Pancreas (tissue), 10 donors: ENCODE measurements around the gene RPTOR. TPM values are rescaled to one million over a fixed set of nuclear protein-coding genes. Genes with fewer than 3 reads are reported as not detected.

Experiments
- ATAC-seq, 4 donors: fragments of 200-7000 bp; cut with Tn5 transposase; one replicate each; pipeline versions ENCODE4 v1.8.0 to v1.9.1; 2020; ENCODE audit warnings: mild to moderate bottlenecking in 4 of 4, moderate library complexity in 4 of 4
- DNase-seq, 6 donors: peaks; one replicate each; pipeline ENCODE4 v3.0.0-alpha.2; 2020
- FAIRE-seq: peaks from 2 replicates; lab custom pipeline; 2012; peaks lifted over from hg19 to GRCh38; lab: Jason Lieb, UNC
- H3K27ac ChIP-seq, 4 donors: fragments of 200-600 bp; sonication (generic); 1 replicate in 3 of 4; 2 replicates in 1 of 4; pipeline versions ENCODE4 v1.5.0 to v1.8.0; 2020
- H3K27me3 ChIP-seq, 4 donors: fragments of 200-600 bp; one replicate each; pipeline ENCODE4 v1.8.0; 2021
- H3K36me3 ChIP-seq, 3 donors: fragments of 200-600 bp; sonication (generic) in 1 of 3; one replicate each; pipeline versions ENCODE4 v1.5.0 to v1.8.0; 2020 to 2021
- H3K4me1 ChIP-seq, 3 donors: fragments of 200-600 bp; one replicate each; pipeline ENCODE4 v1.8.0; 2021
- H3K4me3 ChIP-seq, 4 donors: fragments of 200-600 bp; sonication (generic) in 2 of 4; one replicate each; pipeline versions ENCODE4 v1.5.0 to v1.8.0; 2020 to 2021
- H3K9me3 ChIP-seq, 4 donors: fragments of 200-600 bp; one replicate each; pipeline ENCODE4 v1.8.0; 2021
- CTCF ChIP-seq, 4 donors: fragments of 200-600 bp; sonication (generic) in 3 of 4; IDR thresholded peaks; one replicate each; pipeline versions ENCODE4 v1.5.0 to v1.8.0; 2021; ENCODE audit warnings: antibody characterized with exemption in 4 of 4
- WGBS, 2 donors: extraction: QIAGEN DNeasy Blood & Tissue Kit; methylation state at CpG; one replicate each; pipeline ENCODE4 v1.1.7; 2013; 5-methylcytosine and 5-hydroxymethylcytosine counted together
- intact Hi-C, 3 donors: fragments of 100-400 bp; cut with DNase I; formaldehyde crosslinking; loops; one replicate each; pipeline versions ENCODE4 v1.11.1 to v1.14.2; 2022
- polyA plus RNA-seq, 2 donors: library from polyadenylated mRNA; stranded (reverse); fragments of 200-250 nt; gene quantifications; one replicate each; pipeline ENCODE4 v1.2.3, GENCODE V29; 2013
- total RNA-seq, 6 donors: library from RNA; stranded (reverse); fragmentation: NEBNext Ultra II Directional in 4 of 6; extraction: Animal tissue kit (Norgen Biotek cat#: 25700) in 4 of 6; gene quantifications; one replicate each; pipeline versions ENCODE4 v1.2.1 to v1.2.4, GENCODE V29; 2021 to 2023
- donor health status: healthy with polysubstance abuse.
- donor health status: DM: no; HTN: no; CAD: no; lungs with moderate emphysema.
- donor health status: DM: no; HTN: no; CAD: no.
- donor health status: control.
- donor health status: control.
- donor health status: Bipolar disorder and iron deficiency.
- donor health status: DM: yes; HTN: yes; CAD: no.
- donor health status: DM: no; HTN: no; CAD: no.
- donor health status: DM: no; HTN: no; CAD: no.
- donor health status: DM: yes; HTN: yes; CAD: no.

The RPTOR gene
- total and polyA plus RNA-seq, 8 donors: 5.0 to 18.9 (median 13.2) TPM

- Histone ChIP-seq H3K27me3 (no peaks in the 10 kb centered on the region), H3K36me3 (no peaks in the 10 kb centered on the region), H3K27ac (no peak overlapping the region), H3K4me1 (no peaks in the 10 kb centered on the region), H3K4me3 (no peak overlapping the region), H3K9me3 (no peaks in the 10 kb centered on the region)
- intact Hi-C loops: no loop called here
- whole genome bisulfite sequencing, 2 donors: 90 to 91% methylated on average over 21 of the region's 21 CpGs
- no peak for TF ChIP-seq CTCF (IDR thresholded peaks at IDR 0.05)
- ATAC-seq (no peak), FAIRE-seq (no peak), DNase-seq (peak in 1 of 6 donors; percentile 54)
Measured at GRCh38 chr17:80961541-80962330, 417.1 kb downstream of the RPTOR start.

GRCh38 chr17:80962356-80963329 is 418.0 kb downstream of the RPTOR start:
- H3K9me3 ChIP-seq: no peaks in the 10 kb centered on the region
- H3K27ac ChIP-seq: no peak overlapping the region
- intact Hi-C loops: no loop called here
- FAIRE-seq (no peak), DNase-seq (peak in 1 of 6 donors; percentile 53), ATAC-seq (no peak)
- no peaks in the 10 kb centered on the region for H3K4me1 ChIP-seq
- 92 to 94% methylated on average over 40 to 41 of the region's 41 CpGs for WGBS, 2 donors
- H3K27me3 ChIP-seq: no peaks in the 10 kb centered on the region
- TF ChIP-seq CTCF (IDR thresholded peaks at IDR 0.05): no peak
- H3K36me3 ChIP-seq: no peaks in the 10 kb centered on the region
- H3K4me3 ChIP-seq: no peak overlapping the region

GRCh38 chr17:80963812-80964543 is 419.3 kb downstream of the RPTOR start:
- Histone ChIP-seq H3K4me1 (peaks cover 1 to 7% (median 4%) of the 10 kb centered on the region in 3 donors), H3K27me3 (no peaks in the 10 kb centered on the region), H3K4me3 (no peak overlapping the region), H3K36me3 (no peaks in the 10 kb centered on the region), H3K27ac (no peak overlapping the region), H3K9me3 (no peaks in the 10 kb centered on the region)
- DNase-seq (peak in 1 of 6 donors; percentile 62), ATAC-seq (no peak), FAIRE-seq (no peak)
- 91 to 92% methylated on average over 49 of the region's 49 CpGs for WGBS, 2 donors
- intact Hi-C loops: no loop called here
- TF ChIP-seq CTCF (IDR thresholded peaks at IDR 0.05): no peak

DNA sequence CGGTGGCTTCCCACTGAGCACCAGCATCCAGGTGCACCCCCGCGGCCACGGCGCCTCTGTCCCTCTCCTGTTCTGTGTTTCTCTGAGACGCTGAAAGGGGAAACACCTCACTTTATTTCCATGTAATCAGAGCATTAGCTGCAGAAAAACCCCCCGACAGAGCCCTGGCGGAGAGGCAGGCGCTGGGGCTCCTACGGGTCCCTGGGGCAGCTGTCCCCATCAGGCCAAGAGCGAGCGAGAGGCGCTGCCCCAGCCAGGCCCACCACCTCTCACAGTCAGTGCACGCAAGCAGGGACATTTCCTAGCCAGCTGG is 419.9 kb downstream of the RPTOR start:
- Histone ChIP-seq H3K27me3 (no peaks in the 10 kb centered on the region), H3K36me3 (no peaks in the 10 kb centered on the region), H3K9me3 (no peaks in the 10 kb centered on the region), H3K4me3 (no peak overlapping the region), H3K27ac (no peak overlapping the region), H3K4me1 (peaks cover 3 to 9% (median 7%) of the 10 kb centered on the region in 3 donors)
- DNase-seq (no peak), ATAC-seq (no peak), FAIRE-seq (no peak)
- WGBS, 2 donors: 89 to 94% methylated on average over 14 of the region's 14 CpGs
- TF ChIP-seq CTCF (IDR thresholded peaks at IDR 0.05): no peak
- intact Hi-C loops: no loop called here
